ENCODE measurements around the gene KRT3.
"Not testable (repeated sequence)": the region's sequence is repeated elsewhere in the genome, so short reads cannot be mapped to it uniquely, and the experiment has no call there.

KRT3 gene

DNA sequence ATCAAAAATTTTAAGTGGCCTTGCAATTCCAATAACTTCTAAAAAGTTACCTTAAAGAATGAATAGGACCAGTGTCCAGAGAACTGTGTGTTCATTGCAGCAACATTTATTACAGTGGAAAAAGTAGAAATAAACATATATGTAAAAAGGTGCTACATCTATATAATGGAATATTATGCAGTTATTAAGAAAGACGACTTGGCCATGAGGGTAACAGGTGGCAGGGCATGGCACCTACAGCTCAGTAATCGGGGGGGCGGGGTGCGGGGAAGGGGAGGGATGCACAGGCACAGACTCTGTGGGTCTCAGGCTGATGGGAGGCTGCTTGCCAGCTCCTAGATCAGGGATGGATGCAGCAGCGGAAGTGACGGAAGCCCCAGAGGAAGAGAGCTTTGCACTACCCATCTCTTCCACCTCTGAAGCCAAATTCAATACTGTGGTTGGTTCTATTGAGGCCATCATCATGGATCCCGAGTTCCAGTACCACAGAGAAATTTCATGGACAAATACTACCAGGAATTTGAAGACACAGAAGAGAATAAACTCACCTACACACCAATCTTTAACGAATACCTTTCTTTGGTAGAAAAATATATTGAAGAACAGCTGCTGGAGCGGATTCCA is 32.8 kb downstream of the KRT3 start:
- no peak for DNase-seq (ENCODE audit: low read depth in 2 of 2, low spot score in 1 of 2)

- no peak for DNase-seq (ENCODE audit: low read depth in 2 of 2, low spot score in 1 of 2)
These were observed 34.1 kb downstream of the KRT3 start for GRCh38 chr12:52761802-52762201.

DNA sequence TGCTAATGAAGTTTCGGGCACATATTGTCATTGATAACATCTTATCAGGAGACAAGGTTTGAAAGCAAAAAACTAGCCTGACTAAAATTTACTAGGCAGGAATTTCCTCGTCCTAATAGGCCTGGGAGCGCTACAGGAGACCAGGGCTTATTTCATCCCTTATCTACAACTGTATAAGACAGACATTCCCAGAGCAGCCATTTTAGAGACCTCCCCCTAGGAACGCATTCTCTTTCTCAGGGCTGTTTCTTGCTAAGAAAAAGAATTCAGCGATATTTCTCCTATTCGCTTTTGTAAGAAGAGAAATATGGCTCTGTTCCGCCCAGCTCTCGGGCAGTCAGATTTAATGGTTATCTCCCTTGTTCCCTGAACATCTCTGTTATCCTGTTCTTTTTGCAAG is 34.7 kb downstream of the KRT3 start:
- not testable (repeated sequence) for DNase-seq (ENCODE audit: low read depth in 2 of 2, low spot score in 1 of 2)

DNA sequence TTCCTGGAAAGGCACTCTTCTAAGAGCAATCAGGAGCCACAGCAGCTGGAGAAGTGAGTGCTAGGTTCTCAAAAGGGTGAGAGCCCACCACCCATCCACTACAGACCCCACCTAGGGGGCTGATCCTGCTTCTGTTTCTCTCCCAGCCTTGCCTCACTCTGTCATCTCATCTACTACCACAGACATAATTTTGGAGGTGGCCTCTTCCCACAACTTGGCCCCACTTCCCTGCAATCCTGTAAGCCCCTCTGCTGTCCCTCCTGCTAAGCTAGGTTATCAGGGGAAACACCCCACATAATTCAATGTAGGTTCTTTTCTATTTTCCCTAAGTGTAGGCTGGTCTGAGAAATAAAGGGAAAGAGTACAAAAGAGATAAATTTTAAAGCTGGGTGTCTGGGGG is 35.3 kb downstream of the KRT3 start:
- DNase-seq (ENCODE audit: low read depth in 2 of 2, low spot score in 1 of 2) = no peak

- DNase-seq (ENCODE audit: low read depth in 2 of 2, low spot score in 1 of 2) = no peak
These were observed 36.2 kb downstream of the KRT3 start for GRCh38 chr12:52759695-52760094.

DNA sequence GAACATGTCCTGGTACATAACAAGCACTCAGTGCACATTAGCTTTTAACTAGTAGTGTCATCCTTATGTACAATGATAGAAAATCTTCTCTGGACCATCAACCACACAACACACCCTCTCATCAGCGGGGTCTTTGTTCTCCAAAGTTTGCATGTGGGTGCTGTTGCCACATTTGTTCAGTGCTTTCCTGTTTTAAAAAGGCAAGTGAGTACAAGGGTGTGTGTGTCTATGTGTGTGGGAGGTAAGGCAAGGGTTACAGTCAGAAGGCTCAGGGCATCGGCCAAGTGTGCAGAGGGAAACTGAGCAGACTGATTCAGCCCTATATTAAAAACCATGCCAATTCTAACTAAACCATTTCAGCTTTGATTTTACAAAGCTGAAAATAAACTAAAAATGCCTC is 36.7 kb downstream of the KRT3 start:
- no peak for DNase-seq (ENCODE audit: low read depth in 2 of 2, low spot score in 1 of 2)

DNA sequence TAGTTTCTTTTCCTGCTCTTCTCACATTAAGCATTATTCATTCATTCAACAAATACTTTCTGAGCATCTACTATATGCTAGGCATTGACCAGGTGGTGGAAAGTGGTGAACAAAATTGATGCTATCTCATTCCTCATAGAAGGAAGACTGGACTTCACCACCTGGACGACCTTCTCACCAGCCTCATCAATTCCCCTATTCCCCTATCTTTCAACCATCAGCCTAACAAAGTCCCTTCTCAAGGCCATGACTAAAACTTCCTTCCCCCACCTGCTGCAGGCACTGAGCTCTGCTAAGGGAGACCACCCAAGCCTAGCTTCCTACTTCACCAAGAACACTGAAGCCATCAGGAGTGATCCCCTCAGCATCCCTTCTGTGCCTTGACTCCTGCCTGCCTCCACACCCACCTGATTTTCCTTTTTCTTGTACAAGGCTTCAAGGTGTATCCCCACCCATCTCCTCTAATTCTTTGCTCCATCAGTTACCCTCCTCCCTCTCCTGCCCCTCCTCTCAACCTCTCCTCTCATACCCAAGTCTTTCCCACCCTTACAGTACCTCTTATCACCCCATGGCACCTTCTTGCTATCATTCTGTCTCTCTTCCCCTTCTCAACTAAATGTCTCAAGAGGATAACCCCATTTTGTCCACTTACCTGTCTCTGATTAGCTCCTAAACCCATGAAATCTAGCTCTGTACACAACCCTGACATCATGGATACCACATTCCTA is 38.3 kb downstream of the KRT3 start:
- no peak for DNase-seq (ENCODE audit: low read depth in 2 of 2, low spot score in 1 of 2)

GRCh38 chr12:52756281-52756960 is 39.5 kb downstream of the KRT3 start:
- no peak for DNase-seq (ENCODE audit: low read depth in 2 of 2, low spot score in 1 of 2)

DNA sequence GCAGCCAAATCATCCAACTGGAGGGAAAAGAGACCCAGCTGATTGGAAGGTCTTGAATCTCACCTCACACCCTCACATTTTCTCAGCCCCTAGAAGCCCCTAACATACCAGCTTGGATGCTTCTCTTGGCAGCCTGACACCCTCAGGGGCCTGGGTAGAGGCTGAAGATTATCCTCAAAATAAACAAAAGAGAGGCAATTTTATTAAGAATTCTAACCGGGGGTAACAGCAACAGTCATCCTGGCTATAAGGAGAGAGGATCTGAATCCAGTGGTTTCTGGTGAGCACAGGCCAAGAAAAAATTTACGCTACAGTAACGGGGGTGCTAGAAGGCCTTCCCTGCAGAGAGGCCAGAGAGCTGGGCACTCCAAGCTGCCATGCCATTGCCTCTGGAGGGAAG is 40.4 kb downstream of the KRT3 start:
- DNase-seq (ENCODE audit: low read depth in 2 of 2, low spot score in 1 of 2) = no peak

DNA sequence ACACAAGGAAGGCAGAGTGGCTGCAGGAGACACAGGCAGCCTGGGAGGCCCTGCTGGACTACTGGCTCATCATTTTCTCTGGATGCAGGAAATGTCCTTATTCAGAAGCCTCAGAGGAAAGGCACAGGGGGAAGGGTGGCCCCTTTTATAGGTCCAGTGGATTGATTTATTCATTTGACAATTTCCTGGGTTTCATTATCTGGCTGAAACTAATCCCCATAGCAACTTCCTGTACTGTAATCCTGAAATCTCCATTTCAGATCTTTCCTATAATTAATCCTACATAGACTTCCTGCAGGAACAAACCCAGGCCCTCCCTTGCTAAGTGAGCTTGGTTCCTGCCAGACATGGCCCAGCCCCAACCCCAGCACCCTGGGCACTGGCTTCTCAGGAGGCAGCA is 41.8 kb downstream of the KRT3 start:
- DNase-seq (ENCODE audit: low read depth in 2 of 2, low spot score in 1 of 2) = no peak

GRCh38 chr12:52753283-52753682 is 42.6 kb downstream of the KRT3 start:
- DNase-seq (ENCODE audit: low read depth in 2 of 2, low spot score in 1 of 2) = no peak

GRCh38 chr12:52752516-52752915 is 43.4 kb downstream of the KRT3 start:
- DNase-seq (ENCODE audit: low read depth in 2 of 2, low spot score in 1 of 2) = no peak

DNA sequence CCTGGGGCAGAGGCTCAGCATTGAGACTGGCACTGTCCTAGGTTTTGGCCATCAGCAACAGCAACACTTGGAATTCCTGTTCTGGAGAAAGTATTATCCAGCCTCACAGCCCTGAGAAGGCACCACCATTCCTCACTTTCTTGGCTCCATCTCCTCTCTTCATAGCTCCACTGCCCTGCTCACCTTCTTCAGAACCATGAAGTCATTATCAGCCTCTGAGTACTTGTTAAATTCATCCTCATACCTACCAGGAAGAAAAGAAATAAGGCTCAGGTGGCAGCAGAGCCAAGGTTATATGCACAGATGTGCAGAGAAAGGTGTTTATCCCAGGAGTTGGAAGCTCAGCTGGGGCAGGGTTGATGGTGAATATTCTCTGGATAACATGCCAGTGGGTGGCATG is 44.1 kb downstream of the KRT3 start:
- DNase-seq (ENCODE audit: low read depth in 2 of 2, low spot score in 1 of 2) = no peak

DNA sequence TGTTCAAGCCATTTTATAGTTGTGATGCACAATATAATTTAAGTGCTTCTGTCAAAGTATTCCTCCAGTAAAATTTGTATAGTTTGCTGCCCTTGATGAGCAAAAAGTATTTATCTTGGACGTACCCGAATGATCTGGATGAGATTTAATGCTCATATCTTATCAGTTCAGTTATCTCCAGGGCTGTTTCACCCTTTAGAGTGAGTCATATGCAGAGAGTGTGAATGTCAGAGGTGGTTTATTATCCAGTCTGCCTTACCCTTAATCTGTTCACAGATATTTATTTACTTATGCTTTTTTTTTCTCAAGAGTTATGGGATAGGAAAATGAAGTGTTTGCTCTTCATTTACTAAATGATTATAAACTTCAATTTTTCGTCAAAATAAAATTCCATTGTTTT is 45.4 kb downstream of the KRT3 start:
- DNase-seq (ENCODE audit: low read depth in 2 of 2, low spot score in 1 of 2) = not testable (repeated sequence)

DNA sequence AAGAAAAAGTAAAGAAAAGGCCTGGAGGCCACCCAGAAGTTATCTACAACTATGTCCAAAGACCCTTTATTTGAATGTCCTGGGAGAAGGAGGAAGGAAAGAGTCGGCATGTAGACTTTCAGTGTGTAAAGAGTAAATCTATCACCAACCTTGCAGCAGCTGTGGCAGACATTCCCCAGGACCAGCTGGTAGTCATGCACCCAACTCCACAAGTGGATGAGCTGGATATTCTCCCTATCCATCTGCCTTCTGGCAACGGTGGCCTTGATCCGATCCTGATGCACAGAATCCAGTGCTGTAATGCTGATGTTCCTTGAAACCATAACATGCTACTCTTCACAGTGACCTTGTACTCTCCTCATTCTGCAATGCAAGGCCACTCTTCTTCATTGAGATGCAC is 46.1 kb downstream of the KRT3 start:
- no peak for DNase-seq (ENCODE audit: low read depth in 2 of 2, low spot score in 1 of 2)

DNA sequence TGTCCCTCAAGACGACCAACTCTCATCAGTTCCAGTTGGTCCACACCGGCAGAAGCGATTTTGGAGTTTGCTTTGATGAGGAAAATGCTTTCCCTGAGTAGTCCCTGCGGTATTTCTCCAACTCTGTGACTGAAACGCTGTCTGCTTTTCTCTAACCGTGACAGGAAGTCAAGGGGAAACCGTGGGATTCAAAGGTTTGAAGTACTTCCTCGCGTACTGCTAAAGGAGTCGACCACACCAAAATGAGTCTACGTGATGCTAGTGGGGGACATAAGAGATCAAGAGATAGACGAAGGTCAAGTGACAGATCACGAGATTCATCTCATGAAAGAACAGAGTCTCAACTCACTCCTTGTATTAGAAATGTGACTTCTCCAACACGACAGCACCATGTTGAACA is 47.3 kb downstream of the KRT3 start:
- DNase-seq (ENCODE audit: low read depth in 2 of 2, low spot score in 1 of 2) = no peak

GRCh38 chr12:52745554-52745953 is 50.4 kb downstream of the KRT3 start:
- no peak for DNase-seq (ENCODE audit: low read depth in 2 of 2, low spot score in 1 of 2)

DNA sequence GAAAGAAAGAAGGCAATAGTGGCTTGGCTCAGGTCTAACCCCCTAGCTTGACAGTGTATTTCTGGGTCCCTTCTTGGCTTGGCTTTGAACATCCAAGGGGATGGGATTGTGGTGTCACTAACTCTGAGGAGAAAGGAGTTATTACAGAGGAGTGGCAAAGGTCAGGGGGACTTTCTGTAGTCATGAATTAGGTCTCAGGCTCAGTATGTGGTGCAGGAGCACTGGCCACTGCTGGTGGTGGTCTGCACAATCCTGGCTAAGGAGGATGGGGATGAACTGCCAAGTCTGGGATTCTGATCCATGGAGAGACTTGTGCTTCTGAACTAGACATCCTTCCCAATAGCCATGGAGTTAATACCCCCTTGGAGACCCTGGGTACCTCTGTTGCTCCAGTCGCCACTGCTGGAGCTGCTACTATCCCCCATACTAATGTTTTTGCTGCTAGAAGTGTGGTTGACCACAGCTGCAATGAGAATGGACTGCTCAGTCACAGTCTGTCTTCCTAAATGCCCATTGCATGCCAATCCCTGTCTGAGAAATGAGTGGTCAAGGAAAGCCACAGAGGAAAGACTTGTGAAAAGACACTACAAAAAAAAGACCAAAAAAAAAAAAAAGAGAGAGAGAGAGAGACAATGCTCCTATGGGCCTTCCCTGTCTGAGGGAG is 51.3 kb downstream of the KRT3 start:
- DNase-seq (ENCODE audit: low read depth in 2 of 2, low spot score in 1 of 2) = no peak

DNA sequence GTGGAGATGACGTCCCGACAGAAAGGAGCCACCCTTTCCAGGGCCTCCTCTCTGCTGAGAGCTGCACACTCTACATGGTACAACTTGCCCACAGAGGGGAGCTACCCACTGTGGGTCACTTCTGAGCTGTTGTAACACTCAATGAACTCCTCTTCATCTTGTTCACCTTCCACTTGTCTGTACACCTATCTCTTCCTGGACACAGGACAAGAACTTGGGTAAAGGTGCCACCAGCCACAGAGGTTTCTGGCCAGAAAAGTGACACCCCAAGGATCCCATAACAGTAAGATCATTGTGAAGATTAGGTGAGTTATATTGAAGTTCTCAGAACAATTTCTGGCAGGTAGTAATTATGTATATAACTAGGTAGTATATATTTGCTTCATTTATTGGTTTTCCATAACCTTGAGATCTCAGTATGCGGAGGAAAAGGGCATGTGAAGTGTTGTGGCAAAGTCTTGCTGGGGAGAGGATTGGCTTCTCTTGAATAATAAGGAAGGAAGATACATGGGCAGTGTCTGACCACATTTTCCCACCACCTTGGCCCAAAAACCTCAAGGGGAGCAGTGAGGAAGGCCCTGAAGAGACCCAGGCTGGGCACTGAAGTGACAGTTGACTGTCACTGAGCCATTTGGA is 53.0 kb downstream of the KRT3 start:
- DNase-seq (ENCODE audit: low read depth in 2 of 2, low spot score in 1 of 2) = no peak

- no peak for DNase-seq (ENCODE audit: low read depth in 2 of 2, low spot score in 1 of 2)
These were observed 53.7 kb downstream of the KRT3 start for GRCh38 chr12:52742196-52742580.

DNA sequence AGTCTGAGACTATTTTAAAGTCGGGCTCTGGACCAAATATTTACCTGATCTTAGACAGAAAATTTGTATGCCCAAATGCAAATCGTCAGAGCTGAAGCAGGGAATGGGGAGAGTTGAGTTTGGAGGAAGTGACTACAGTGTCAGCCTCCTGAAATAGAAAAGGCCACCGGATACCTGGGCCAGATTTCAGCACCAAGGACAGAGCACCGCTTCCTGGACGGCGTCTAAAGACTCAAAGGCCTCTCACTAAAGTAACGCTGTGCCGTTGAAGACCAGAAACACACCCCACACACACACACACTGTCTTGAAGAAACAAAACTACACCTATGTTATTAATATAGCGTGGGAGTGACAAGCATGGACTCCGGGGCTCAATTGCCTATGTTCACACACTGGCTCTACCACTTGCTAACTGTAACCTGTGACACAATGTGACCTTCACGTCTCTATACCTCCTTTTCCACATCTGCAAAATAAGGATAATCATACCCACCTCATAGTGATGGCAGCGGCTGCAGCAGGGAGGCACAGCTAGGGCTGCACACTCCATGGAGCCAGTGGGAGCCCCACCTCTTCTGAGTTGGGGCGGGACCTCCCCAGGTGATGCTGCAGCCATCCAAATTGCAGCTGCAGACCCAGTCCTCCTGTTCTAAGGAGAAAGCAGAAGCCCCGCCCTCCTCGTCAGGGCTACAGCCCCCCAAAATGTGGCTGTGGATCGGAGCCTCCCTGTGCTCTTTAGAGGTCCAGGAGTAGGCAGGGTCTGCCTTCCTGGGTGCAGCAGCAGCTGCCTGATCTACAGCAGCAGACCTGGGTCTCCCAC is 54.3 kb downstream of the KRT3 start:
- peak; percentile 17 to 42 for DNase-seq (ENCODE audit: low read depth in 2 of 2, low spot score in 1 of 2)
